HG03108 (cell line): ENCODE data around the gene DSTN.
"Not testable (repeated sequence)": the region's sequence is repeated elsewhere in the genome, so short reads cannot be mapped to it uniquely, and the experiment has no call there.

ENCODE experiments used
- ATAC-seq: cut with Tn5 transposase; IDR thresholded peaks from one replicate; pipeline ENCODE4 v1.9.1; 2021; ENCODE audit warnings: moderate library complexity; ENCODE audit not compliant: unreplicated experiment

Gene DSTN

GRCh38 chr20:17647391-17648314 is 77.8 kb downstream of the DSTN start:
- no peak for ATAC-seq

- ATAC-seq = no peak
Observed at GRCh38 chr20:17648315-17648646, 78.4 kb downstream of the DSTN start.

- ATAC-seq = no peak
Observed at GRCh38 chr20:17648791-17649730, 79.2 kb downstream of the DSTN start.

GRCh38 chr20:17650301-17651128 is 80.6 kb downstream of the DSTN start:
- ATAC-seq = no peak

- ATAC-seq = no peak
Observed at GRCh38 chr20:17651129-17651759, 81.4 kb downstream of the DSTN start.

- no peak for ATAC-seq
Observed at GRCh38 chr20:17651760-17652388, 82.0 kb downstream of the DSTN start.

GRCh38 chr20:17652411-17652810 is 82.5 kb downstream of the DSTN start:
- no peak for ATAC-seq

- no peak for ATAC-seq
Observed at GRCh38 chr20:17653835-17654648, 84.2 kb downstream of the DSTN start.

- no peak for ATAC-seq
Observed at GRCh38 chr20:17654649-17655285, 84.9 kb downstream of the DSTN start.

GRCh38 chr20:17655286-17655651 is 85.4 kb downstream of the DSTN start:
- no peak for ATAC-seq

- no peak for ATAC-seq
Observed at GRCh38 chr20:17655865-17656479, 86.1 kb downstream of the DSTN start.

GRCh38 chr20:17657079-17657825 is 87.4 kb downstream of the DSTN start:
- ATAC-seq = no peak

- no peak for ATAC-seq
Observed at GRCh38 chr20:17657898-17658647, 88.2 kb downstream of the DSTN start.

GRCh38 chr20:17658648-17658993 is 88.7 kb downstream of the DSTN start:
- no peak for ATAC-seq

GRCh38 chr20:17659344-17659743 is 89.5 kb downstream of the DSTN start:
- ATAC-seq = not testable (repeated sequence)
